Uterus (tissue), 4 donors: ENCODE data around the gene RTL5. TPM values are rescaled to one million over a fixed set of nuclear protein-coding genes. Genes with fewer than 3 reads are reported as not detected.

Source experiments
- DNase-seq, 2 donors: peaks; one replicate each; pipeline ENCODE4 v3.0.0-alpha.2; 2019 to 2020
- H3K27ac ChIP-seq, 2 donors: fragments of 200-600 bp; sonication (generic); 1 replicate in 1 of 2; 2 replicates in 1 of 2; pipeline ENCODE4 v1.5.1; 2016 to 2018
- H3K27me3 ChIP-seq, 2 donors: fragments of 200-600 bp; sonication (generic); one replicate each; pipeline ENCODE4 v1.5.1; 2018 to 2019; ENCODE audit warnings: control low read depth in 1 of 2
- H3K36me3 ChIP-seq, 2 donors: fragments of 200-600 bp; sonication (generic); one replicate each; pipeline ENCODE4 v1.5.1; 2019; ENCODE audit warnings: control low read depth in 1 of 2
- H3K4me1 ChIP-seq, 2 donors: fragments of 200-600 bp; sonication (generic); one replicate each; pipeline ENCODE4 v1.5.1; 2018 to 2019; ENCODE audit warnings: control low read depth in 1 of 2
- H3K4me3 ChIP-seq, 2 donors: fragments of 200-600 bp; sonication (generic); 1 replicate in 1 of 2; 2 replicates in 1 of 2; pipeline ENCODE4 v1.5.1; 2018 to 2019; ENCODE audit warnings: mild to moderate bottlenecking in 1 of 2
- H3K9me3 ChIP-seq, 2 donors: fragments of 200-600 bp; sonication (generic); one replicate each; pipeline ENCODE4 v1.5.1; 2019; ENCODE audit warnings: control low read depth in 1 of 2
- POLR2A ChIP-seq, 2 donors: fragments of 450-650 bp; IDR thresholded peaks; one replicate each; pipeline ENCODE4 v1.6.1; 2016; ENCODE audit warnings: antibody characterized with exemption in 2 of 2, mild to moderate bottlenecking in 1 of 2, moderate library complexity in 1 of 2
- intact Hi-C: fragments of 100-400 bp; cut with DNase I; formaldehyde crosslinking; loops from one replicate; pipeline ENCODE4 v1.15.1; 2023; ENCODE audit warnings: low total_unique reads
- total RNA-seq, 4 donors: library from RNA; depleted of rRNA in 3 of 4; stranded (reverse); fragments of >200 nt in 3 of 4; gene quantifications; one replicate each; pipeline versions ENCODE4 v1.1.0 to v1.2.4, GENCODE V29; 2014 to 2023
- TF ChIP-seq, protein P1 (sequence below), 4 experiments: fragments of 200-600 bp in 2 of 4; fragments of 450-650 bp in 2 of 4; sonication (generic) in 2 of 4; IDR thresholded peaks; one replicate each; pipeline ENCODE4 v1.5.1; 2016 to 2019; ENCODE audit warnings: antibody characterized with exemption in 4 of 4, mild to moderate bottlenecking in 2 of 4, moderate library complexity in 1 of 4
- donor health status: DM: yes; HTN: yes; CAD: no.

Gene RTL5
- total RNA-seq, 4 donors from 2014 or later, result 2.3 to 23.3 (median 6.1) TPM

DNA sequence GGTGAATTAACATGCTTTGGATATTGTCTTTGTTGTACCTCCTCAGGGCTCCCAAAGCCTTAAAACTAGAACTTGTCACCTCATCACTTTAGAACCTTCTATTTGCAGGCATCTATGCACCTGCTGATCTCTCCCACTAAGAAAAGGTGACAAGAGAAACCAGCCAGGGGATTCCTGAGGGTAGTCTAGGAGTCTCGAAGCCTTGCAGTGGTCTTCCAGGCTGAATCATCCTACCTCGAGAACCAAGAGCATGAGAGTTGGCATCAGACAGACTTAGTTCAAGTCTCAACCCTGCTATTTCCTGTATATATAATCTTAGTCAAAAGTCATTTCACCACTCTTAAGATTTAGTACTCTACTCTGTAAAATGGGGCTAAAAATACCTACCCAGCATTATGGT is 29.6 kb downstream of the RTL5 start:
- no peak overlapping the region for H3K27ac ChIP-seq
- H3K9me3 ChIP-seq, result no peaks in the 10 kb centered on the region
- no peaks in the 10 kb centered on the region for H3K4me1 ChIP-seq
- no peak for DNase-seq
- H3K4me3 ChIP-seq, result no peak overlapping the region
- TF ChIP-seq POLR2A (IDR thresholded peaks at IDR 0.05), result no peak
- TF ChIP-seq, protein P1, sequence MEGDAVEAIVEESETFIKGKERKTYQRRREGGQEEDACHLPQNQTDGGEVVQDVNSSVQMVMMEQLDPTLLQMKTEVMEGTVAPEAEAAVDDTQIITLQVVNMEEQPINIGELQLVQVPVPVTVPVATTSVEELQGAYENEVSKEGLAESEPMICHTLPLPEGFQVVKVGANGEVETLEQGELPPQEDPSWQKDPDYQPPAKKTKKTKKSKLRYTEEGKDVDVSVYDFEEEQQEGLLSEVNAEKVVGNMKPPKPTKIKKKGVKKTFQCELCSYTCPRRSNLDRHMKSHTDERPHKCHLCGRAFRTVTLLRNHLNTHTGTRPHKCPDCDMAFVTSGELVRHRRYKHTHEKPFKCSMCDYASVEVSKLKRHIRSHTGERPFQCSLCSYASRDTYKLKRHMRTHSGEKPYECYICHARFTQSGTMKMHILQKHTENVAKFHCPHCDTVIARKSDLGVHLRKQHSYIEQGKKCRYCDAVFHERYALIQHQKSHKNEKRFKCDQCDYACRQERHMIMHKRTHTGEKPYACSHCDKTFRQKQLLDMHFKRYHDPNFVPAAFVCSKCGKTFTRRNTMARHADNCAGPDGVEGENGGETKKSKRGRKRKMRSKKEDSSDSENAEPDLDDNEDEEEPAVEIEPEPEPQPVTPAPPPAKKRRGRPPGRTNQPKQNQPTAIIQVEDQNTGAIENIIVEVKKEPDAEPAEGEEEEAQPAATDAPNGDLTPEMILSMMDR (IDR thresholded peaks at IDR 0.05), result no peak
- no peaks in the 10 kb centered on the region for H3K27me3 ChIP-seq
- H3K36me3 ChIP-seq, result no peaks in the 10 kb centered on the region
- intact Hi-C loops, result no loop called here

DNA sequence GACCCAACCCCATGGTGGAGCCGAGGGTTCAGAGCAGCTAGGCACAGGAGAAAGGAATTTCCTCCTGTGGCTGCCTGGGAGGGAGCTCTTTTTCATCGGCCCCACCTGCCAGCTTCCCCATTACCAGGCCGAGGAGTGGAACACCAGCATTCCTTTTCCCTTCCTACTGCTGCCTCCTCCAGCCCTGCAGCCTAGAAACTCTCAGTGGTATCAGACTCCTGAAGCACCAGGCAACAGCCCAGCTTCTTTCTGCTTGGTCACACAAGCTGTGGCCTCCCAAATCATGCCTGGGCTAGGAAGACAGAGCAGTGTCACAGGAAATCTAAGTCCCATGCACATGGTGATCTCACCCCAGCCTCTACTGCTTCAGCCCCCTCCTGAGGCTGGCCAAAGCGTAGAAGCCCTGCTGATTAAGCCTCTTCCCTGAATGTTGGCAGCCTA is 30.1 kb downstream of the RTL5 start:
- Histone ChIP-seq H3K27me3 (no peaks in the 10 kb centered on the region), H3K4me1 (no peaks in the 10 kb centered on the region), H3K27ac (no peak overlapping the region), H3K36me3 (no peaks in the 10 kb centered on the region), H3K4me3 (no peak overlapping the region), H3K9me3 (no peaks in the 10 kb centered on the region)
- intact Hi-C loops, result no loop called here
- no peak for DNase-seq
- TF ChIP-seq, protein P1 (IDR thresholded peaks at IDR 0.05), result no peak
- TF ChIP-seq POLR2A (IDR thresholded peaks at IDR 0.05), result no peak

DNA sequence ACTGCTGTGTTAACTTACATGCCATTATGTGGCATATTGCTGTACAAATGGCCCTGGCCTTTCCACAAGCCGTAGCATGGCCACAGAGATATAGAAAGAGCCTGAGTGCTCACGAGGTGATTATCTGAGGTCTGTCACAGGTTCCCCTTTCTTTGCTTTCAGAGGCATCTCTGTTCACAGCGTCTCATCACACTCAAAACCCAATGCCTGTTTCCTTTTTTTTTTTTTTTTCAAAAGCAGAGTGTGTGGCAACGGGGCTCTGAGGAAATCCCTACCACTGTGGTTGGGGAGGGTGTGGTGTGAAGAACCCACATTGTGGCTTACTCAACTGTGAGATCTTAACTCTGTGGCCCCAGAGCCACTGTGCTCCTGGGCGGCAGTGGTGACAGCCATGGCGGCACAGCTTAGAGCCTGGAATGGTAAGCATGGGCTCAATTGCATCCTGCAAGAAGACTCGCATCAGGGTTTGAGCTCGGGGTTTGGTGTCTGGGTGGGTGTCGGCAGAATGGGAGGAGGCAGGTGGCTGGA is 30.8 kb downstream of the RTL5 start:
- Histone ChIP-seq H3K9me3 (no peaks in the 10 kb centered on the region), H3K36me3 (no peaks in the 10 kb centered on the region), H3K27ac (no peak overlapping the region), H3K4me1 (no peaks in the 10 kb centered on the region), H3K4me3 (no peak overlapping the region), H3K27me3 (no peaks in the 10 kb centered on the region)
- intact Hi-C loops, result no loop called here
- TF ChIP-seq, protein P1 (IDR thresholded peaks at IDR 0.05), result no peak
- no peak for TF ChIP-seq POLR2A (IDR thresholded peaks at IDR 0.05)
- no peak for DNase-seq

DNA sequence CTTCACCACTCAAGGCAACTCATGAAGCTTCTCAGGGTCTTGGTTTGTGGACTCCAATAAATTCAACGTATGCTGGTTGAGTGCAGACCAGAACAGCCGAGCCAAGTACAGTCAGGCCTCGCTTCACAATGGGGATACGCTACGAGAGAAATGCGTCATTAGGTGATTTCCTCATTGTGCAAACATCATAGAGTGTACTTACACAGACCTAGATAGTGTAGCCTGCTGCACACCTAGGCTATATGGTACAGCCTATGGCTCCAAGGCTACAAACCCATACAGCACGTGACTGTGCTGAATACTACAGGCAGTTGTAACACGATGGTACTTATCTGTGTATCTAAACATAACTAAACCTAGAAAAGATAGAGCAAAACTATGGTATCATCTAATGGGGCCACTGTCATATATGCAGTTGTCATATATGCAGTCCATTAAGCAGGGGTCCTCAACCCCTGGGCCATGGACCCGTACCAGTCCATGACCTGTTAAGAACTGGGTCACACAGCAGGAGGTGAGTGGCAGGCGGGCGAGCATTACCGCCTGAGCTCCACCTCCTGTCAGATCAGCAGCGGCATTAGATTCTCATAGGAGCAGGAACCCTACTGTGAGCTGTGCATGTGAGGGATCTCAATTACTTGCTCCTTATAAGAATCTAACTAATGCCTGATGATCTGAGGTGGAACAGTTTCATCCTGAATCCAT is 31.5 kb downstream of the RTL5 start:
- Histone ChIP-seq H3K9me3 (no peaks in the 10 kb centered on the region), H3K27me3 (no peaks in the 10 kb centered on the region), H3K4me3 (no peak overlapping the region), H3K4me1 (no peaks in the 10 kb centered on the region), H3K36me3 (no peaks in the 10 kb centered on the region), H3K27ac (no peak overlapping the region)
- intact Hi-C loops, result no loop called here
- DNase-seq, result no peak
- TF ChIP-seq, protein P1 (IDR thresholded peaks at IDR 0.05), result no peak
- TF ChIP-seq POLR2A (IDR thresholded peaks at IDR 0.05), result no peak

DNA sequence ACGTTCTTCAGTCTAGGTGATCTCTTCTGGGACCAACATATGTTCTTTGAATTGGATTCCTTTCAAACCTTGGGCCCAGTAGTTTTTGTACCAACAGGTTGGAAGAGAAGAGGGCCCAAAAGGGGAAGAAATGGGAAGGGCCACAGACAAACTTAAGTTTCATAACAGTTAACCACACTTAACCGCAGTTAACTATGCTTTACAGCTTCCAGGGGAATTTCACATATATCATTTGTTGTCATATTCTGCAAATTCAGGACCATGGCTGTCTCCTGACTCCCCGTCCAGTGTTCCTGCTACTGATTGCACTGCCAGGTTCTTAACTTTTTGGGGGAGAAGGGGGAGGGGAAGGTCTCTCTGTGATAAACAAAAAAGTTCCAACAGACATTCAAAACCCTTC is 34.6 kb downstream of the RTL5 start:
- Histone ChIP-seq H3K36me3 (no peaks in the 10 kb centered on the region), H3K4me3 (no peak overlapping the region), H3K9me3 (no peaks in the 10 kb centered on the region), H3K27ac (no peak overlapping the region), H3K27me3 (no peaks in the 10 kb centered on the region), H3K4me1 (no peaks in the 10 kb centered on the region)
- no peak for DNase-seq
- intact Hi-C loops, result no loop called here
- TF ChIP-seq POLR2A (IDR thresholded peaks at IDR 0.05), result no peak
- TF ChIP-seq, protein P1 (IDR thresholded peaks at IDR 0.05), result no peak
